K562 (cell line): ENCODE results near the gene DDR1.

Experiments
- ATF3 ChIP-seq, 2 experiments: fragments of 450-650 bp in 1 of 2; sonication (generic) in 1 of 2; formaldehyde crosslinking in 1 of 2; IDR thresholded peaks in 1 of 2; conservative IDR thresholded peaks in 1 of 2; 2 replicates each; pipeline versions ENCODE4 v1.6.1 to v1.8.1; 2016 to 2023; ENCODE audit warnings: mild to moderate bottlenecking in 2 of 2, moderate library complexity in 2 of 2, inconsistent platforms in 1 of 2, missing genetic modification reagents in 1 of 2
- CTCF ChIP-seq, 3 experiments: IDR thresholded peaks in 2 of 3; conservative IDR thresholded peaks in 1 of 3; 2 replicates each; pipeline ENCODE4 v1.5.1; 2011 to 2012; ENCODE audit warnings: low read length in 3 of 3, mild to moderate bottlenecking in 3 of 3, control low read depth in 2 of 3, improper control_type of control experiment in 1 of 3, inconsistent platforms in 1 of 3, low read depth in 1 of 3, mixed read lengths in 1 of 3, moderate library complexity in 1 of 3; ENCODE audit not compliant: insufficient read depth in 2 of 3
- E2F6 ChIP-seq, 2 experiments: IDR thresholded peaks; 2 replicates each; pipeline ENCODE4 v1.6.1; 2011; ENCODE audit warnings: borderline replicate concordance in 1 of 2, control low read depth in 1 of 2, low read depth in 1 of 2, low read length in 1 of 2, mild to moderate bottlenecking in 1 of 2, mixed read lengths in 1 of 2, moderate library complexity in 1 of 2; ENCODE audit not compliant: insufficient read depth in 1 of 2, insufficient read length in 1 of 2, poor library complexity in 1 of 2, severe bottlenecking in 1 of 2; ENCODE audit errors: extremely low read depth in 1 of 2
- FOXM1 ChIP-seq, 2 experiments: fragments of 450-650 bp in 1 of 2; sonication (generic) in 1 of 2; formaldehyde crosslinking in 1 of 2; IDR thresholded peaks; 2 replicates each; pipeline versions ENCODE4 v1.6.1 to v1.9.0; 2017 to 2022; ENCODE audit warnings: low read depth in 2 of 2, mild to moderate bottlenecking in 2 of 2, missing genetic modification reagents in 1 of 2, moderate library complexity in 1 of 2
- GATAD2A ChIP-seq: fragments of 450-650 bp; IDR thresholded peaks from 2 replicates; pipeline ENCODE4 v1.6.1; 2017
- GTF2B ChIP-seq: IDR thresholded peaks from 2 replicates; pipeline ENCODE4 v1.6.1; 2011; ENCODE audit not compliant: insufficient read length; ENCODE audit errors: extremely low read depth
- NKRF ChIP-seq: fragments of 450-650 bp; IDR thresholded peaks from 2 replicates; pipeline ENCODE4 v1.6.1; 2016; ENCODE audit warnings: borderline replicate concordance
- PHB2 ChIP-seq: fragments of 450-650 bp; IDR thresholded peaks from 2 replicates; pipeline ENCODE4 v1.6.1; 2017; ENCODE audit warnings: low read depth
- SIN3A ChIP-seq, 2 experiments: fragments of 150-350 bp in 1 of 2; IDR thresholded peaks; 2 replicates each; pipeline ENCODE4 v1.6.1; 2011 to 2016; ENCODE audit warnings: borderline replicate concordance in 2 of 2, low read depth in 2 of 2, low read length in 2 of 2, mild to moderate bottlenecking in 2 of 2, moderate library complexity in 2 of 2; ENCODE audit not compliant: control insufficient read depth in 1 of 2
- TCF7L2 ChIP-seq: fragments of 150-350 bp; IDR thresholded peaks from 2 replicates; pipeline ENCODE4 v1.6.1; 2016; ENCODE audit warnings: low read depth, mild to moderate bottlenecking, low read length, moderate library complexity
- USF2 ChIP-seq: sonication (generic); formaldehyde crosslinking; IDR thresholded peaks from 2 replicates; pipeline ENCODE4 v1.5.0; 2020; ENCODE audit warnings: missing genetic modification reagents
- ZC3H11A ChIP-seq: IDR thresholded peaks from 2 replicates; pipeline ENCODE4 v1.6.1; 2012; ENCODE audit warnings: low read depth, low read length, improper control_type of control experiment
- ZFP36 ChIP-seq: fragments of 150-350 bp; IDR thresholded peaks from 2 replicates; pipeline ENCODE4 v1.6.1; 2018; ENCODE audit warnings: low read length, low read depth; ENCODE audit not compliant: partially characterized antibody
- ZNF263 ChIP-seq: sonication (generic); formaldehyde crosslinking; IDR thresholded peaks from 2 replicates; pipeline ENCODE4 v1.8.0; 2022; ENCODE audit warnings: mild to moderate bottlenecking, missing genetic modification reagents, borderline replicate concordance

- no peak for TF ChIP-seq NKRF
- TF ChIP-seq CTCF (IDR thresholded peaks at IDR 0.05 in 2 of 3, conservative IDR thresholded peaks at IDR 0.05 in 1 of 3; ENCODE audit: insufficient read depth in 2 of 3, low read depth in 1 of 3, low read length in 3 of 3): no peak
- no peak for TF ChIP-seq ZNF263 (CRISPR knock-in tag)
- no peak for TF ChIP-seq PHB2
- no peak for TF ChIP-seq ZFP36
- no peak for TF ChIP-seq E2F6 (IDR thresholded peaks at IDR 0.05; ENCODE audit: borderline replicate concordance in 1 of 2, extremely low read depth in 1 of 2, insufficient read depth in 1 of 2, insufficient read length in 1 of 2, low read depth in 1 of 2, low read length in 1 of 2, poor library complexity in 1 of 2, severe bottlenecking in 1 of 2)
- TF ChIP-seq ZC3H11A: no peak
- no peak for TF ChIP-seq FOXM1 (IDR thresholded peaks at IDR 0.05; ENCODE audit: low read depth)
- TF ChIP-seq FOXM1 (CRISPR knock-in tag; IDR thresholded peaks at IDR 0.05; ENCODE audit: low read depth): no peak
- TF ChIP-seq TCF7L2: no peak
- no peak for TF ChIP-seq SIN3A (IDR thresholded peaks at IDR 0.05; ENCODE audit: borderline replicate concordance in 2 of 2, control insufficient read depth in 1 of 2, low read depth in 2 of 2, low read length in 2 of 2)
- TF ChIP-seq GTF2B: no peak
- no peak for TF ChIP-seq ATF3 (IDR thresholded peaks at IDR 0.05)
- no peak for TF ChIP-seq ATF3 (CRISPR knock-in tag; conservative IDR thresholded peaks at IDR 0.05)
- no peak for TF ChIP-seq USF2 (CRISPR knock-in tag)
- TF ChIP-seq GATAD2A: no peak
Measured at GRCh38 chr6:30938730-30939129, 54.4 kb downstream of the DDR1 start.
